Right lobe of liver (tissue), 6 donors: ENCODE results near the gene DNAH17. TPM values are rescaled to one million over a fixed set of nuclear protein-coding genes. Genes with fewer than 3 reads are reported as not detected.
A peak's percentile ranks its signal among the peaks of the same experiment; 100 is the strongest.

Source experiments
- ATAC-seq, 4 donors: fragments of 200-7000 bp; cut with Tn5 transposase; one replicate each; pipeline ENCODE4 v1.9.1; 2020; ENCODE audit warnings: mild to moderate bottlenecking in 4 of 4, moderate library complexity in 4 of 4
- DNase-seq, 3 donors: peaks; one replicate each; pipeline ENCODE4 v3.0.0-alpha.2; 2020
- H3K27ac ChIP-seq, 3 donors: fragments of 200-600 bp; one replicate each; pipeline ENCODE4 v1.8.0; 2022
- H3K27me3 ChIP-seq, 2 donors: fragments of 200-600 bp; one replicate each; pipeline ENCODE4 v1.8.0; 2022
- H3K36me3 ChIP-seq, 4 donors: fragments of 200-600 bp; sonication (generic) in 1 of 4; one replicate each; pipeline versions ENCODE4 v1.5.1 to v1.8.0; 2017 to 2022; ENCODE audit warnings: control low read depth in 1 of 4
- H3K4me1 ChIP-seq, 4 donors: fragments of 200-600 bp; sonication (generic) in 1 of 4; one replicate each; pipeline versions ENCODE4 v1.5.1 to v1.8.0; 2017 to 2022; ENCODE audit warnings: control low read depth in 1 of 4
- H3K4me3 ChIP-seq, 3 donors: fragments of 200-600 bp; one replicate each; pipeline ENCODE4 v1.8.0; 2022
- H3K9me3 ChIP-seq, 4 donors: fragments of 200-600 bp; sonication (generic) in 1 of 4; one replicate each; pipeline versions ENCODE4 v1.5.1 to v1.8.0; 2017 to 2022; ENCODE audit warnings: control low read depth in 1 of 4
- POLR2A ChIP-seq: fragments of 450-650 bp; IDR thresholded peaks from one replicate; pipeline ENCODE4 v1.6.1; 2017; ENCODE audit warnings: antibody characterized with exemption, mild to moderate bottlenecking
- WGBS: methylation state at CpG from one replicate; pipeline ENCODE4 v1.1.6; 2018; ENCODE audit warnings: low coverage, low lambda C conversion rate; ENCODE audit not compliant: insufficient coverage; ENCODE audit errors: missing lambda C conversion rate; 5-methylcytosine and 5-hydroxymethylcytosine counted together
- intact Hi-C, 2 donors: fragments of 100-400 bp; cut with DNase I; formaldehyde crosslinking; loops; one replicate each; pipeline versions ENCODE4 v1.11.2 to v1.14.1; 2022
- total RNA-seq, 6 experiments: library from RNA; depleted of rRNA in 2 of 6; stranded (reverse); fragments of >200 nt in 2 of 6; fragmentation: NEBNext Ultra II Directional in 3 of 6; extraction: Animal tissue kit (Norgen Biotek cat#: 25700) in 3 of 6; gene quantifications; one replicate each; pipeline versions ENCODE4 v1.1.0 to v1.2.4, GENCODE V29; 2016 to 2023
- TF ChIP-seq, protein P1 (sequence below), 4 donors: fragments of 200-600 bp in 3 of 4; fragments of 450-650 bp in 1 of 4; IDR thresholded peaks; one replicate each; pipeline versions ENCODE4 v1.5.1 to v1.8.0; 2016 to 2022; ENCODE audit warnings: antibody characterized with exemption in 4 of 4, mild to moderate bottlenecking in 2 of 4
- donor health status: DM: no; HTN: yes; CAD: no.
- donor health status: DM: no; HTN: no; CAD: no.
- donor health status: DM: no; HTN: no; CAD: no.
- donor health status: DM: no; HTN: yes; CAD: no.
- donor health status: DM: no; HTN: yes; CAD: no.

DNAH17 gene
- total RNA-seq, 6 experiments from 2014 or later = 0.04 TPM; not detected in 5

DNA sequence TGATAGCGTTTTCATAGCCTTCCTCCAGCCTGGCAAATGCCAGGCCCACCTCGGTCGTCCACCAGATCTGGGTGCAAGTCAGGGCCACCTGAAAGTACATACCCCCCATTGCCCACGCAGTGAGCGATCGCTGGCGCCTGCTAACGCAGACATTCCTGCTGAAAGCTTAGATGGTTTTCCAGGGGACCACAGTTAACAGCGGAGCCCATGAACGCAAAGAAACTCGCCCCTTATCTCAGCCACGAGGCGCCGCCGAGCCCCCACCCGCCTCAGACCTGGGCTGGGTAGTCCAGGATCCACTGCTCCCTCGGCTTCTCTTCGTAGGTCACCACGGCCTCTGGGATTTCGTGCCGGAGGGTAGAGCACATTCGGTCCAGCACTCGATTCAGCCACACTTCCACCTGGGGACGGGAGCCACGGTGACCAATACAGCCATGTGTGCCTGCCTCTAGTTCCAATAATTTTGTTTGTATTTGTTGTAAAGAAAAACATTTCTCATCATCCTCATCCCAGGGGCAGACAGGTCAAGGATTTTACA is 74.5 kb downstream of the DNAH17 start:
- ATAC-seq (no peak), DNase-seq (no peak)
- Histone ChIP-seq H3K27ac (no peak overlapping the region), H3K4me1 (no peaks in the 10 kb centered on the region), H3K9me3 (no peaks in the 10 kb centered on the region), H3K4me3 (no peak overlapping the region), H3K36me3 (no peaks in the 10 kb centered on the region), H3K27me3 (no peaks in the 10 kb centered on the region)
- no peak for TF ChIP-seq POLR2A
- TF ChIP-seq, protein P1, sequence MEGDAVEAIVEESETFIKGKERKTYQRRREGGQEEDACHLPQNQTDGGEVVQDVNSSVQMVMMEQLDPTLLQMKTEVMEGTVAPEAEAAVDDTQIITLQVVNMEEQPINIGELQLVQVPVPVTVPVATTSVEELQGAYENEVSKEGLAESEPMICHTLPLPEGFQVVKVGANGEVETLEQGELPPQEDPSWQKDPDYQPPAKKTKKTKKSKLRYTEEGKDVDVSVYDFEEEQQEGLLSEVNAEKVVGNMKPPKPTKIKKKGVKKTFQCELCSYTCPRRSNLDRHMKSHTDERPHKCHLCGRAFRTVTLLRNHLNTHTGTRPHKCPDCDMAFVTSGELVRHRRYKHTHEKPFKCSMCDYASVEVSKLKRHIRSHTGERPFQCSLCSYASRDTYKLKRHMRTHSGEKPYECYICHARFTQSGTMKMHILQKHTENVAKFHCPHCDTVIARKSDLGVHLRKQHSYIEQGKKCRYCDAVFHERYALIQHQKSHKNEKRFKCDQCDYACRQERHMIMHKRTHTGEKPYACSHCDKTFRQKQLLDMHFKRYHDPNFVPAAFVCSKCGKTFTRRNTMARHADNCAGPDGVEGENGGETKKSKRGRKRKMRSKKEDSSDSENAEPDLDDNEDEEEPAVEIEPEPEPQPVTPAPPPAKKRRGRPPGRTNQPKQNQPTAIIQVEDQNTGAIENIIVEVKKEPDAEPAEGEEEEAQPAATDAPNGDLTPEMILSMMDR (IDR thresholded peaks at IDR 0.05) = no peak
- 81% methylated on average over 7 of the region's 25 CpGs for WGBS
- intact Hi-C loops = no loop called here

DNA sequence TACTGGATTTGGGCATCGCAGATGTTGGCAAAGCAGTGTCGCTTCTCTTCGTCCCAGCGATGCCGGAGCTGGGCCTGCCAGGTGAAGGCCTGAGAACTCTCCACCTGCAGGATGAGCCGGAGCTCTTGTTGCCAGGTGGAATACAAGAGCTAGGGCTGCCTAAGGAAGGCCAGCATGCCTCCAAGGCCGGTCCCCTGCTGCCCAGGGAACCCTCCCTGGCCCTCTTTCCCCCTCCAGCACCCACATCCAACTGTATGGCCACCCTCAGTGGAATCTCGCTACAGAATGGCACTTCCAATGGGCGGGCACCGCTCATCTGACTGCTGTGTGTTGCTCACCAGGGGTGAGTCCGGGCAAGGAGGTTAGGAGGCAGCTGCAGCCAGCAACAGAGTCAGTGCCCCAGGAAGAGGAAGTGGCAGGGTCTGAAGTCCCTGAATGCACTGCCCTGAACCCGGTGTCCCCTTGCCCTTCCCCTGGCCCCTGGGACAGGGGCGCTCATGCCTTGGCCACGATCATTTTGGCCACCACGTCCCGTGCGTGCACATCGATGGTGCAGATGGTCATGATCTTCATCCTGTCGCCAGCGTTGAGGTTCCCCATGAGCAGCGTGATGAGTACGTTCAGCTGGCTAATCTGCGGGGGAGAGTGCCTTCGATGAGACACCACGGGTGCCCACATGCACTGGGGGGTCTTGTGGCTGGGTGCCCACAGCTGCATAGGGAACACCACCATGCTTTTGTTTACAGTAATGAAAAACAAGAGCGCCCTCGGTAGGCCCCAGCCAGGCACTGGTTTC is 75.8 kb downstream of the DNAH17 start:
- DNase-seq (no peak), ATAC-seq (peak in 2 of 4 donors; percentile 22 to 29)
- no peaks in the 10 kb centered on the region for H3K9me3 ChIP-seq
- H3K4me1 ChIP-seq = no peaks in the 10 kb centered on the region
- H3K36me3 ChIP-seq = no peaks in the 10 kb centered on the region
- TF ChIP-seq POLR2A = no peak
- TF ChIP-seq, protein P1 (IDR thresholded peaks at IDR 0.05) = no peak
- intact Hi-C loops = no loop called here
- H3K4me3 ChIP-seq = no peak overlapping the region
- WGBS = 82% methylated on average over 3 of the region's 27 CpGs
- no peak overlapping the region for H3K27ac ChIP-seq
- H3K27me3 ChIP-seq = no peaks in the 10 kb centered on the region

DNA sequence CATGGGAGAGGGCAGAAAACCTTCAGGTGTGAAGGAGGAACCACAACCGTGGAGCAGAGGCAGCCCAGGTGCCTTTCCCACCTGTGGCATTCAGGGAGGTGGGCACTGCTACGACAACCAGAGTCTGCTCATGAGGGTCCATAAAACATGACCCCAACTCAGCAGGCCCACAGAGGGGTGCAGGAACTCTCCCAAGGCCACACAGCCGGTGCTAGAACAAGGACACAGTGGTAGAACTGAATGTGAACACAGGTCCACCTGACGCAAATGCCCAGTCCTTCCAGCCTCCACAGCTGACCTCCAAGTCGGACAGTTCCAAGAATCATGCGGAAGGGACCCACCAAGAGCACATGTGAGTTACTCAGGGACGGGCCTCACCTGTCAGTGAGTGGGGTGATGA is 76.4 kb downstream of the DNAH17 start:
- Histone ChIP-seq H3K4me3 (no peak overlapping the region), H3K27ac (no peak overlapping the region), H3K36me3 (no peaks in the 10 kb centered on the region), H3K4me1 (no peaks in the 10 kb centered on the region), H3K27me3 (no peaks in the 10 kb centered on the region), H3K9me3 (no peaks in the 10 kb centered on the region)
- ATAC-seq = no peak
- no peak for TF ChIP-seq POLR2A
- TF ChIP-seq, protein P1 (IDR thresholded peaks at IDR 0.05) = no peak
- intact Hi-C loops = no loop called here
- no CpG with 5 or more reads among the region's 7 CpGs for WGBS
- DNase-seq = no peak

DNA sequence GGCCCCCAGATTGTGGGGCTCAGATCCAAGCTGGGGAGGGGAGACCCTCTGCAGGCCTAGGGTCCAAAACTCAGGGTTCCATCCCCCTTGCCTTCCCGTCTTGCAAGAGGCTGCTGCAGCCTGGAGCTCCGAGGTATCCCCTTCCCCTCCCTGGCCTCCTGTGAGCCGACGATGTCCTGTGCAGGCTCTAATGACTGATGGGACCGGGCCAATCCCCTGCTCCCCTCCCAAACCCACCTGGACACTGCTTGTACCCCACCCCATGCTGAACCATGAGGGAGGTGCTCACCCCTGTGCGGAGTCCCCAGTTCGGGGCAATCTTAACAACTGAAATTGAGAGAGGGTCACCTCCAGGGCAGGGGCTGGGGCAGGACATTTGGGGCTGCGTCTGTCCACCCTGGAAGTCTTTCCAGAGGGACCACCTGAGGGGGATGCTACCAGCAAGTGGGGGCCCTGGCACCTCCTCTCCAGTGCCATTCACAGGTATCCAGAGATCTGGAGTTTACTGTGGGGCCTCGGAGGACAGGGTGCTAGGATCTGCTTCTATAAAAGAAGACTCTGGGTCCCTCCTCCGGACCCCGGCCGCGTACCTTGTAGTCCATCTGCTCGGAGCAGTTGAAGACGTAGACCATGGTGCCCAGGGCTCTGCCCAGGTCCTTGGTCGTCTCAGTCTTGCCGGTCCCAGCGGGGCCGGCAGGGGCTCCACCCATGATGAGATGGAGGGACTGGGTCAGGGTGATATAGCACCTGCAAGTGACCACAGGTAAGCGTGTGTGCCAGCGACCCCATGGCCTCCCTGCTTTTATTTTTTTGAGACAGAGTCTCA is 77.3 kb downstream of the DNAH17 start:
- TF ChIP-seq POLR2A = no peak
- TF ChIP-seq, protein P1 (IDR thresholded peaks at IDR 0.05) = no peak
- H3K36me3 ChIP-seq = no peaks in the 10 kb centered on the region
- H3K9me3 ChIP-seq = no peaks in the 10 kb centered on the region
- WGBS = 65% methylated on average over 7 of the region's 21 CpGs
- H3K27ac ChIP-seq = no peak overlapping the region
- no peak for ATAC-seq
- intact Hi-C loops = loop anchor here in 1 of 2 donors (10.0 kb wide), 2 partner anchors 205 to 305 kb away; no protein-coding TSS in a partner anchor
- H3K27me3 ChIP-seq = no peaks in the 10 kb centered on the region
- no peaks in the 10 kb centered on the region for H3K4me1 ChIP-seq
- no peak overlapping the region for H3K4me3 ChIP-seq
- no peak for DNase-seq
